GM18508 (cell line): ENCODE measurements around the gene PRC1.
"Not testable (repeated sequence)": the region's sequence is repeated elsewhere in the genome, so short reads cannot be mapped to it uniquely, and the experiment has no call there.

ENCODE experiments used
- ATAC-seq: cut with Tn5 transposase; IDR thresholded peaks from one replicate; pipeline ENCODE4 v1.9.1; 2021; ENCODE audit warnings: moderate number of reproducible peaks; ENCODE audit not compliant: insufficient read depth, unreplicated experiment

Gene PRC1, protein sequence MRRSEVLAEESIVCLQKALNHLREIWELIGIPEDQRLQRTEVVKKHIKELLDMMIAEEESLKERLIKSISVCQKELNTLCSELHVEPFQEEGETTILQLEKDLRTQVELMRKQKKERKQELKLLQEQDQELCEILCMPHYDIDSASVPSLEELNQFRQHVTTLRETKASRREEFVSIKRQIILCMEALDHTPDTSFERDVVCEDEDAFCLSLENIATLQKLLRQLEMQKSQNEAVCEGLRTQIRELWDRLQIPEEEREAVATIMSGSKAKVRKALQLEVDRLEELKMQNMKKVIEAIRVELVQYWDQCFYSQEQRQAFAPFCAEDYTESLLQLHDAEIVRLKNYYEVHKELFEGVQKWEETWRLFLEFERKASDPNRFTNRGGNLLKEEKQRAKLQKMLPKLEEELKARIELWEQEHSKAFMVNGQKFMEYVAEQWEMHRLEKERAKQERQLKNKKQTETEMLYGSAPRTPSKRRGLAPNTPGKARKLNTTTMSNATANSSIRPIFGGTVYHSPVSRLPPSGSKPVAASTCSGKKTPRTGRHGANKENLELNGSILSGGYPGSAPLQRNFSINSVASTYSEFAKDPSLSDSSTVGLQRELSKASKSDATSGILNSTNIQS

DNA sequence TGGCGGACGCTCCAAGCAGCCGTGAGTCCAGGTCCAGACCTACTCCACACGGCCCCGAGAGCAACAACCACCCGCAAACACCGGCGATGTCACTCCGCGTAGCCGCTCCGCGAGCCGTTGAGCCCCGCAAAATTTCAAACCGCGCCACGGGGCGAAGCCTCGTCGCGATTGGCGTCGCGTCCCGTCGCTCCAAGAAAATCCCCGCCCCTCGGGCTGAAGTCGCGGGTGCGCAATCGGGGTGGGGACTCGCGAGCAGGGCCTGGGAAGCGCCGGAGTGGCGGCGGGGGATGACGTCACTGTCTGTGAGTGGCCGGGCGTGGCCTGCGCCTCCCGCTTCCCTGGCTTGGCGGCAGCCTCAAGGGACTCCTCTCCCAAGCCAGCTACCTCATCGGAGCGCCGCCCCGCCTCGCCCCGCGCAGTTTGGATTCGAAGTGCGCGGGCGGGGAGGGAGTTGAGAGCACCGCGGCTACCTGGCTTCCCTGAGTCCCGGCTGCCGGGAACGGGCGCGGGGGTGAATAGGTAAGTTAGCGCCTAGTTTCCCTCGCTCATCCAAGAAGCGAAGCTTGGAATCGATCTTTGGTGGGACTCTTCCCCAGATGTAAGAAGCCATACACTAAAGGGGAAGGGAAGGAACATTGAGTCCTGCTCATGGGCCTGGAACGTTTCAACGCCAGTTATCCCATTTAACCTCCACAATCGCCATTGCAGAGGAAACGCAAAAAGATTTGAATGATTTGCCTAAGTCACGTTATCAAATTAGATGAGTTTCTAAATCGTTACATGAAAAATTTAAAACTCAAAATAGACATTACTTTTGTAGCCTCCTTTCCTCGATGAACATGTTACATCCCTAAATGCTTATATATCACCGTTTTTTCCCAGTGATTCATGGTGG, at the start of gene PRC1:
Gene PRC1, minus strand, starts transcription at position 119 of the 895 bp plus-strand sequence. Its CDS starts 118 bp downstream, at position 1.
- peak; percentile 57 for ATAC-seq

DNA sequence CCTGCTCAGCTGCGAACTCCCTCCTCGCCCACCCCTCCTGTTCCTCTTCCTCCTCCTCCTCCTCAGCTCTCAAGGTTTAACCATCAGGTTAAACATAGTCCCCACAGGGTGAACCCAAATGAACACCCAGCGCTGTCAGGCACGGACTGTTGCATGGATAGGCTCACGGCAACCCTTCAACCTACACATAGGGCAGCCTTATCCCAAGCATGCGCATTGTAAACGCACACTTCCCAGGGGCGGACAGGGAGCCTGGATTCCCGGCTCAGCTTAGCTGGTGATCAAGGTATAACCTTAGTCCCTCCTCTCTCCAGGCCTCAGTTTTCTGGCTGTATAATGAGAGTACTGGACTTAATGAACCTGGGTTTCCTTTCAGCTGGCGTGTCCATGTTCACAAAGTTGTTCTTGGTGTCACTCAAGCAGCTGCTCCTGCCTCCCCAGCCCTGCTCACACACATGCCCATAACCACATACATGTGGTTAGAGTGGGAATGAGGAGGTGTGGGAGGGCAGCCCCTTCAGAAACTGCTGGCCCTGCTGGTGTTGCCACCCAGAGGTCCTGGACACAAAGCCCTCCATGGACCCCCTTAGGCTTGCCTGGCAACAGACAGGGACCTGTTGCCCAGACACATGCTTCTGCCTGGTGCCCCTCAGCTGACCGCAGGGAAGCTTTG, 49.0 kb upstream of the PRC1 start:
- ATAC-seq = no peak

DNA sequence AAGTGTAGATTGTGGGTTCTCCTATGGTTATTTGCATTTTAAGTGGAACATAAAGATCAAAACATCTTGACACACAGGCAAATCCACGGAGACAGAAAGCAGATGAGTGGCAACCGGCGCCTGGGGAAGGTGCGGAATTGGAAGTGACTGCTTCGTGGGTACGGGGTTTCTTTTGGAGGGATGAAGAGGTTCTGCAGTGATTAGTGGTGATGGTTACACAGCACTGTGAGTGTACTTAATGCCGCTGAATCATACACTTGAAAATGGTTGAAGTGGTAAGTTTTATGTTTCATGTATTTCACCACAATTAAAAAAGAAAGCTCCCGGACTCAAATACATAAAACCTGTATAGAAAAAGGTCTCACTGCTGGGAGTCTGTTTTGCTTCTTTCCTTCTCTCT, 46.5 kb upstream of the PRC1 start:
- ATAC-seq = no peak

DNA sequence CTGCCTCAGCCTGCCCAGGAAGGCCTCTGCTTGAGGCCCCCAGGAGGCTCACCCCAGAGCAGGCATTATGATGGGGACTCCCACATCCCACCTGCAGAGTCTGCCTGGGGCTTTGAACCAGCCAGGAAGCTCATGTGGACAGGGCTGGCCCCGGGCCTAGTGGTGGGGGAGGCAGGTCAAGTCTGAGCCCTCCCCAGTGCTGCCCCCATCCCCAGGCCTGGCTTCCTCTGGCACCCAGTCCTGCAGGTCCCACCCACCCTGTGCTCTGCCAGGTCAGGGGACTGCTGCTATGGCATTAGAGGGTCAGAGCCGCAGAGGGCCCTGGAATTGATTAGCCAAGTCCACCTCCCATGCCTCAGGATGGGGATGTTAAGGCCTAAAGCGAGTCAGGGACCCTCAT, 45.7 kb upstream of the PRC1 start:
- no peak for ATAC-seq

DNA sequence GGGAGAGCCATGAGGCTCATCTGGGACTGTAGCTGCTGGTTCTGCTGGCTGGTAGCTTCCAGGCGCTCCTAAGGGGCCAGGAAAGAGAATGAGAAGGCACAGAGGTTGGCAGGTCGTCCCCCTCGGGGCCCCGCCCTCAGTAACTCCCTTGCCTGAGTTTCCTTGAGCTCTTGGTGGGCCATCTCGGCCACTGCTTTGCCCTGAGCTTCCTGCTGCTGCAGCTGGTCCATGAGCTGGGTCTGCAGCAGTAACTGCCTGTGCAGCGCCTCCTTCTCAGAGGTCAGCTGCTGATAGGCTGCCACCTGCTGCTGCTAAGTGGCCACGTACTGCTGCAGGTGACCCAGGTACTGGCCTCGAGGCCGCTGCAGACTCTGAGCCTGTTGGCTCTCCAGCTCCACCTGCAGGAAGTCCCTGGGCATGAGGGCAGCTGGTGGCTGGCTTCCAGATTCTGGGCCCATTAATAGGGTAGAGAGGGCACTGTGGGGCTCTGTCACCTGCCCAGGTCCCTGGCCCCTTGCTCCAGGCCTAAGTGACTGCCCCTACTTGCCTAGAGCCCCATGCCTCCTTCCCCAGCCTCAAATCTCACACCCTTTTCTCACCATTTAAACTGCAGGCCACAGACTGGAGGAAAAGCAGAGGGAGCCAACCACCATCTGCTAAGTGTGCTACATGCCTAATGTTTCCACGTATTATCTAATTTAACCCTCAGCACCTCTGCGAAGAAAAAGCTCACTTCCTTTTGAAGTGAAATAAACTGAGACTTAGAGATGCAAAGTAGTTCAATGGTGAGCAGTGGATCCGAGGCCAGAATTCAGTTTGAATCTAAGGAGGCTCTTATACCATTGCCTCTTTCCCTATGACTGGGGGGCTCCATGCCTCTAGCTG, 38.8 kb upstream of the PRC1 start:
- ATAC-seq = no peak

DNA sequence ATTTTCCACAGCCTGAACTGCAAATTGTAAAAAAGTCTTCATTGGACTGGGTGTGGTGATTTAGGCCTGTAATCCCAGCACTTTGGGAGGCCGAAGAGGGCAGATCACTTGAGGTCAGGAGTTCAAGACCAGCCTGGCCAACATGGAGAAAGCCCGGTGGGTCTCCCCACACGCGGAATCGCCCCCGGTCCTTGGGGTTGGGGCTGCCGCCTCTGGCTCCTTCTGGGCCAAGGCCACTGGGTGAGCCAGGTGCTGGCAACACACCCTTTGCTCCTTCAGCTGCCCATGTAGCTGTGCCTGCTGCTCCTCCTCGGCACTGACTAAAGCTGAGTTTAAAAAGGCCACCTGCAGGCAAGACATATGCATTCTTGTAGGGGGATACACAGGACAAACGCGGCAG, 37.5 kb upstream of the PRC1 start:
- ATAC-seq = no peak

DNA sequence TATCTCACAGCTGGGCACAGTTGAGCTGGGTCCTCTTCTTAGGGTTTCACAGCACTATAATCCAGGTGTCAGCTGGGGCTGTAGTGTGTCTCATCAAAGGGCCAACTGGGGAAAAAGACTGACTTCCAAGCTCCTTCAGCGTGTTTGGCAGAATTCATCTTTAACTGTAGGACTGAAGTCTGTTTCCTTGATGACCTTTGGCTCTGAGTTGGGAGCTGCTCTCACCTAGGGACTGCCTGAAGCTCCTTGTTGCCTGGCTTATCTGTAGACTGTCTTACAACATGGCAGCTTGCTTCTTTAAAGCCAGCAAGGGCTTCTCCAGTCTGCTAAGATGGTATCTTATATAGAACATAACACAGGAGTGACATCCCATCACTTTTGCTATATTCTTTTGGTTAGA, 33.3 kb upstream of the PRC1 start:
- ATAC-seq = no peak

DNA sequence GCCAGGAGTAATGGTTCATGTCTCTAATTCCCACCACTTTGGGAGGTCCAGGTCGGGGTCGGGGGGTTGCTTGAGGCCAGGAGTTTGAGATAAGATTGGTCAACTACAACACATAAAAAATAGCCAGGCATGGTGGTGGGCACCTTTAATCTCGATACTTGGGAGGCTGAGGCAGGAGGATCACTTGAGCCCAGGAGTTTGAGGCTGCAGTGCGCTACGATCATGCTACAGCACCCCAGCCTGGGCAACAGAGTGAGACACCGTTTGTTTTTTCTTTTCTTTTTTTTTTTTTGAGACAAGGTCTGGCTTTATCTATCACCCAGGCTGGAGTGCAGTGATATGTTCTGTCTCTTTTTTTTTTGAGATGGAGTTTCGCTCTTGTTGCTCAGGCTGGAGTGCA, 29.4 kb upstream of the PRC1 start:
- no peak for ATAC-seq

DNA sequence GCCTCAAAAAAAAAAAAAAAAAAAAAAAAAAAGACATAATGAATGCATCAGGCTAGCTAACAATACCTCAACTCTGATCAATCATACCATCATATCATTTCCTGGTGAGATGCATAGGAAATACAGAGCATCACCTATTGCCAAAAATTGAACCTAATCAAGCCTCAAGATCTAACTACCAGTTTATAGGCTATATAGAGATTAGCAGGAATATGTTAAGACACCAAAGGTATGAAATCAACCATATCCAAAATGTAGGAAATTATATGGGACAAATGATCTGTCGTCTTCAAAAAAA, 28.4 kb upstream of the PRC1 start:
- ATAC-seq = no peak

DNA sequence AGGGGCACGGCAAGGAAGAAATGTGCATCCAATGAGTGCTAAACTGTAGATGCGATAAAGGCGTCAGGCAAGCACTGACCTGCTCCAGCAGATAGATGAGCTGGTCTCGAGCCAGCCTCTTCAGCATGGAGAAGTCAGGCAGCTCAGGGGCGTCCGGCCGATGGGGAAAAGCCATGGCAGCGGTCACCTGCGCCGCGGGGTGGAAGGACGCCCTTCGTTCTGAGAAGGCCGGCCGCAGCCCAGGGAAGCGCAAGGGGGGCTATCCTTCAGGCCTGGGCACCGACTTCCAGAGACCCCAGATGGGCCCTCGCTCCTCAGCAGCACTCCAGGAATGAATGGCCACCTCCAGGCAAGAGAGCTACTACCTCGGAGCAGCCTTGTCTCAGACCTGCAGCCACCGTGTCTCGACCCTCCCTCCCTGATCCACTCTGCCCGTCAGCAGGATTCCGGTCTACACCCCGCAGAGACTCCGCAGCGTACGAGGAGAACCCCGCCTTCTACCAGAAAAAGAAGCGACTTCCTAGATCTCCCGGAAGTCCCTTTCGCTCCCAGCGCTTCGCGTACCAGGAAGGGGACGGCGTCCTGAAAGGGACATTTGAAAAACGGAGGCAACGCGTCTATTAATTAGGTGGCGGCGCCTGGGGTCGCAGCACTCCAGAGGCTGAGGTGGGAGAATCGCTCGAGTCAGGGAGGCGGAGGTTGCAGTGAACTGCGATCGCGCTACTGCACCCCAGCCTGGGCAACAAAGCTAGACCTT, 27.9 kb upstream of the PRC1 start, which contains the start of gene VPS33B:
Gene VPS33B, minus strand, starts transcription at position 520 of the 757 bp plus-strand sequence. Its CDS starts 345 bp downstream, at position 175.
- ATAC-seq = no peak

DNA sequence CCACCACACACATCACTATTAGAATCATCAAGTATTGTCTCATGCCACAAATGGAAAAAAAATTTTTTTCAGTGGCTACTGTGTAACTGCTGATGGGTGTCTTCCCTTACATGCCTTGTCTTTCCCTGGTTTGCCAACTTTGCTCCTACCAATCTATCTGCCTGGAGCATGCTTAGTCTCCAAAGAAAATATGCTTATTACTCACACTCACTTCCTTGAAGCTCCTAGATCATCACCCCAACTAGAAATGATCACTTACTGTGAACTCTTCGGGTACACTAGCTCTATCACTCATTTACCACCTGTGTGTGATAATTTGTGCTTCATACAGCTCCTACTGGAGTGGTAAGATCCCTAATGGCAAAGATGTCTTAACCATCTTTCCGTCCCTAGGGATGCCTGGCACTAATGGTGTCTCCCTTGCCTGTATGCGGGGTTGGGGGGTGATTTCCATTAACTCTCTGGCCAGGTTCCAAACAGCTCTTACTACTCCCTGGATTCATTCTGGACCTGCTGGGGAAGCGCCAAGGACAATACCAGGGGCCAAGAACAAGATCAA, 27.3 kb upstream of the PRC1 start:
- no peak for ATAC-seq

DNA sequence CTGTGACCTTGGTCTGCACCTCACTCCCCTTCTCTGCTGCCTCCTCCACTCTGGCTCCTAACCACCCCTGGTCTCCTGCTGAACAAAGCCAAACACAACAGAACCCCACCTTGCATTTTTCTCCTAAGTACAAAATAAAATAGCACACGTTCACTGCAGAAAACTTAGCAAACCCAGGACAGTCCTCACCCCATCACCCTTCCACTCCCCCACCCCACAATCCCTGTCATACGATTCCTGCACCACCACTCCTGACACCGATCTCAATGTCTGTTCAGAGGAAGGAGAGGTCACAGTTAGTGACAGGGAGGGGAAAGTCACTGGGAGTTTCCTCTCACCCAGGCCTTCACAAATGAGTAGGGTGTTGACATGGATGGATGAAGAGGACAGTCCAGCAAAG, 23.8 kb upstream of the PRC1 start:
- ATAC-seq = no peak

DNA sequence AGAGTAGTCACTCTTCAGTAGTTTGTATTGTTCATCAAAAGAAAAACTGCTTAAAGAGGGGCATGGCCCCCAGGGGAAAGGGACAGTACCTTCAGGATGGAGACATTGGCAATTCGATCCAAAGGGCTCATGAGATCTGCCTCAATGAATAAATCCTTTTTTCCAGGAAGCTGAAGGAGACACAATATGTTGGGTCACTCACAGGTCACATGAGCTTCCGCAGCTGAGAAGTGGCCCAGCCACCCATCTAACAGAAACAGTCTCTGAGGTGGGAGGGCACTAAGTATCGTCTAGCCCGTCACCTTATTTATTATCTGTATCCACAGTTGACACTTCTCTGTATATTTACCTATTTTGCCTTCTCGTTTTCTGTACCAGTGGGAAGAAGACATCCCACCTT, 23.4 kb upstream of the PRC1 start:
- no peak for ATAC-seq

DNA sequence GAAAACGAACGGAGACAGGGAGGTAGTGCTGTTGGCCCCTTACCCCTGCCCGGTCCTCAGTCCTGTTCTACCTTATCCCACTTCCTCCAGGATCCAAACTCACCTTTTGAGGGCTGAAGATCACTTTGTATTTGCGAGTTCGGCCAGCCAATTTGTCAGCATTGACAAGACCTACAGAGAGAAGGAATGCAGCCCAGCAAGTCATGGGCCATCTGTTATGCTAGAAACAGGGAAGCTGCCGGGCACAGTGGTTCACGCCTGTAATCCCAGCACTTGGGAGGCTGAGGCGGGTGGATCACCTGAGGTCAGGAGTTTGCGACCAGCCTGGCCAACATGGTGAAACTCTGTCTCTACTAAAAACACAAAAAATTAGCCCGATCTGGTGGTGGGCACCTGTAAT, 19.4 kb upstream of the PRC1 start:
- ATAC-seq = not testable (repeated sequence)

DNA sequence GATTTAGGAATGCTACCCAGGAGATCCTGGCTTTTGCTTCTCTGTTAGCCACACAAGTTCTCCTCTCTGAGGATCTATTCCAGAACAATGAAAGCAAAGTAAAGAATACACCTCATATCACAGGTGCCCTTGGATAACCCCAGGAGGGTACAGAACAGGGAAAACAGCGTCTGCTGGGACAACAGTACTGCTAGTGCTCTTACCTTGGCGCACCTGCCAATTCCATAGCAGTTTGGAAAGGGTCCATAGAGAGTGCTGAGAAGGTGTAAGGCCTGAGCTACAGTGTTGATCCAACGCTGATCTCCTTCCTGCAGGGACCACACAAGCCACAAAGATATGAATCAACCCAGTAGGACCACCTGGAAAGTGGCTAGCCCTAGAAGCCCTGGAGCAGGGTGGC, 12.9 kb upstream of the PRC1 start:
- ATAC-seq = no peak

DNA sequence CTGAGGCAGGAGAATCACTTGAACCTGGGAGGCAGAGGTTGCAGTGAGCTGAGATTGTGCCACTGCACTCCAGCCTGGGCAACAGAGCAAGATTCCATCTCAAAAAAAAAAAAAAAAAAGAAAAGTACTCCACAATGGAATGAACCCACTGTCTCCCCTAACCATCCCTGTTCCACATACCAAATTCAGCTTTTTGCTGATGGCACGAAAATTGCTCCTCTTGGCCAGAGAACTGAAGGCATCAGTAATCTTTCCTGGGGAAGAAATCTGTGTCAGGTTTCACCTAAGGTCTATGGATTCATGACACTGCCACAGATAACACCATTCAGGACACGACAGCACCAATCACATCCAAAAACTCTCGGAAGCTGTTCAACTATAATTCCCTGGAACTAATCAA, 6.9 kb upstream of the PRC1 start:
- ATAC-seq = no peak

DNA sequence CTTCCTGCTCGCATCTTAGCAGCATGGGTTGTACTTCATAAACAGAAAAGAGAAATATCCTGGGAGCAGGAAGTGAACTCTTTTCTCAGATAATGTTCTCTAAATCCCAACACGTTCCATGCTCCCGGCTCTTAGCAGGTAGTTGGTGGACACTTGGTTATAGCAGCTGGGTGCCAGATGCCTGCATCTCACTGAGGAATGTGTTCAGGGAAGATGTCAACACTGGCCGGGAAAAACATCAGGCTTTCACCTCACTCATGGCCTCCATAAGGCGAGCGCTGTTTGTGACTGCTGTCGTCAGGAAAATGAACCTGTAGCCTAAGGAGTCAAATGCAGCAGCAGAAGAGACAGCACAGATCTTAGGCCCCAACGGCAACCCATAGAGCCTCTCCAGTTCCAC, 4.4 kb upstream of the PRC1 start:
- ATAC-seq = no peak

DNA sequence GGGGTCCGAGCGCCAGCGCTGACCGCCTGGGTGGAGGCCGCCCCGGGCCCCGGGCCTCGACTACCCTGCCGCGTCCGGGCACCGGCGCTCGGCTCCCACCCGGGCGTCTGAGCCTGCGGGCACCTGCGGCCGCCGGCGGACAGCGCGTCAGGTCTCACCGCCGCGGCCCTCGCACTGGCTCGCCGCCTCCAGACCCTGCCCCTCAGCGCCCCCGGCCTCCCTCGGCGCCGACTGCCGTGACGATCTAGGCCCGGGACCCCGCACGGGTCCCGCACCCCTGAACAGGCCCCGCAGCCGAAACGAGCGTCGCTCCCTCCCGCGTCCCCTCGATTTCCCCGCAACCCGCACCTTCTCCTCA, 297 bp downstream of the PRC1 start:
- ATAC-seq = no peak
